Smooth muscle cell (in vitro differentiated cells): Measurements from ENCODE around the gene OSGIN1. TPM values are rescaled to one million over a fixed set of nuclear protein-coding genes. Genes with fewer than 3 reads are reported as not detected.

Source experiments
- DNase-seq: peaks from one replicate; lab custom pipeline; 2025; ENCODE audit not compliant: unreplicated experiment; lab: John Stamatoyannopoulos, UW
- H2AFZ ChIP-seq: fragments of 200-600 bp; sonication (generic); 2 replicates; pipeline ENCODE4 v1.6.0; 2016; ENCODE audit warnings: antibody characterized with exemption, low read depth, mild to moderate bottlenecking
- H3F3A ChIP-seq: fragments of 200-600 bp; sonication (generic); 2 replicates; pipeline ENCODE4 v1.6.0; 2017; ENCODE audit warnings: antibody characterized with exemption, low read depth
- H3K27ac ChIP-seq: fragments of 200-600 bp; sonication (generic); 2 replicates; pipeline ENCODE4 v1.5.1; 2016; ENCODE audit warnings: low read depth, mild to moderate bottlenecking
- H3K27me3 ChIP-seq: fragments of 200-600 bp; sonication (generic); 2 replicates; pipeline ENCODE4 v1.6.1; 2016; ENCODE audit warnings: low read depth, mild to moderate bottlenecking
- H3K36me3 ChIP-seq: fragments of 200-600 bp; sonication (generic); 2 replicates; pipeline ENCODE4 v1.5.1; 2016; ENCODE audit warnings: low read depth
- H3K4me1 ChIP-seq: fragments of 200-600 bp; sonication (generic); 2 replicates; pipeline ENCODE4 v1.5.1; 2016; ENCODE audit warnings: low read depth
- H3K4me2 ChIP-seq: fragments of 200-600 bp; sonication (generic); 2 replicates; pipeline ENCODE4 v1.6.0; 2016; ENCODE audit warnings: mild to moderate bottlenecking
- H3K4me3 ChIP-seq: fragments of 200-600 bp; sonication (generic); 2 replicates; pipeline ENCODE4 v1.5.1; 2016; ENCODE audit warnings: mild to moderate bottlenecking
- H3K79me2 ChIP-seq: fragments of 200-600 bp; sonication (generic); 2 replicates; pipeline ENCODE4 v1.6.0; 2016; ENCODE audit warnings: low read depth, mild to moderate bottlenecking
- H3K9ac ChIP-seq: fragments of 200-600 bp; sonication (generic); 2 replicates; pipeline ENCODE4 v1.6.0; 2016; ENCODE audit warnings: low read depth
- H3K9me3 ChIP-seq: fragments of 200-600 bp; sonication (generic); replicated peaks from 2 replicates; pipeline ENCODE4 v1.5.1; 2016; ENCODE audit warnings: low read depth
- H4K20me1 ChIP-seq: fragments of 200-600 bp; sonication (generic); 2 replicates; pipeline ENCODE4 v1.6.0; 2016; ENCODE audit warnings: low read depth
- CTCF ChIP-seq: fragments of 200-600 bp; sonication (generic); IDR thresholded peaks from 2 replicates; pipeline ENCODE4 v1.5.1; 2017; ENCODE audit warnings: borderline replicate concordance, mild to moderate bottlenecking, antibody characterized with exemption; ENCODE audit not compliant: insufficient read depth, poor library complexity, severe bottlenecking
- WGBS: methylation state at CpG from one replicate; pipeline ENCODE4 v1.1.7; 2016; ENCODE audit warnings: low lambda C conversion rate; 5-methylcytosine and 5-hydroxymethylcytosine counted together
- polyA plus RNA-seq: library from polyadenylated mRNA; unstranded; fragments of >200 nt; fragmentation: Nextera tagmentation; extraction: Ambion mirVana; gene quantifications from 2 replicates; pipeline ENCODE4 v1.2.1, GENCODE V29; 2016
- total RNA-seq: library from RNA; depleted of rRNA; stranded (reverse); fragments of >200 nt; gene quantifications from 2 replicates; pipeline ENCODE4 v1.2.3, GENCODE V29; 2014

OSGIN1 gene
- total and polyA plus RNA-seq, 2 experiments from 2014 or later = 8.9 to 12.4 TPM

GRCh38 chr16:83974475-83974874, 21.4 kb downstream of the OSGIN1 start:
- Histone ChIP-seq H3K9me3 (no peaks in the 10 kb centered on the region), H3K36me3 (no peaks in the 10 kb centered on the region), H3K79me2 (no peaks in the 10 kb centered on the region), H3K27ac (no peak overlapping the region), H2AFZ (no peak overlapping the region), H3K4me1 (no peaks in the 10 kb centered on the region), H3K9ac (no peak overlapping the region), H3K4me3 (no peak overlapping the region), H3F3A (no peaks in the 10 kb centered on the region), H3K27me3 (peaks cover 4% of the 10 kb centered on the region), H3K4me2 (no peak overlapping the region), H4K20me1 (no peaks in the 10 kb centered on the region)
- 77% methylated on average over 7 of the region's 7 CpGs for WGBS
- no peak for TF ChIP-seq CTCF
- no peak for DNase-seq

DNA sequence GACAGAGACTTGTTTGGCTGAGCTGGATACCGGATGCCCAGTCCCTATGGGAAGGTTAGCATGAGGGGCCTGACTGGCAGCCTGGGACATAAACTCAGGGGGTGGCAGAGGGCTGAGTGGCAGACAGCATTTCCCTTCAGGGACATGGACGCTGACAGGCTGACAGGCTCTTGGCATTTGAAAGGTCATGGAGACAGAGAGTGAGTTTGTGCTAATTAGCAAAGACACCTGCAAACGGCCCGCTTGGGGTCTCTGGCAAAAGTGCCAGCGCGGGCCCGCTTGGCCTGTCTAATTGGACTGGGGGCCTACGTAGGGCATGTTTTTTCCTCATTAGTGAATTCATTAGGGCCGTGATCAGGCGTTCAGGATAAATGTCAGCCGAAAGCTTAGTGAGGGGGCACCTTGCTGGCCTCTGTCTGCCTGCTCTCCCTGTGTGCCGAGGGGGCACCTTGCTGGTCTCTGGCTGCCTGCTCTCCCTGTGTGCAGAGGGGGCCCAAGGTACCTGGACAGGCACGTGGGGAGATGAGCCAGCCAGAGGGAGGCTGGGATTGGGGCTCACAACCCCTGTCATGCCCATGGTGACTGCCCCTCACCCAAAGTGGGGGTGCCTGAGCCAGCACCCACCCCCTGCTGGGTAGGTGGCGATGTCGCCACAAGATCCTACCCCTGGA, 22.7 kb downstream of the OSGIN1 start:
- no peaks in the 10 kb centered on the region for H3K27me3 ChIP-seq
- no peak overlapping the region for H3K27ac ChIP-seq
- no peaks in the 10 kb centered on the region for H3F3A ChIP-seq
- 92% methylated on average over 15 of the region's 15 CpGs for WGBS
- no peak overlapping the region for H3K9ac ChIP-seq
- no peaks in the 10 kb centered on the region for H3K36me3 ChIP-seq
- no peak for DNase-seq
- H2AFZ ChIP-seq = no peak overlapping the region
- H3K79me2 ChIP-seq = no peaks in the 10 kb centered on the region
- H3K9me3 ChIP-seq = no peaks in the 10 kb centered on the region
- H3K4me1 ChIP-seq = no peaks in the 10 kb centered on the region
- no peak overlapping the region for H3K4me3 ChIP-seq
- H4K20me1 ChIP-seq = no peaks in the 10 kb centered on the region
- no peak overlapping the region for H3K4me2 ChIP-seq
- no peak for TF ChIP-seq CTCF

GRCh38 chr16:83977056-83977815, 24.2 kb downstream of the OSGIN1 start:
- no peaks in the 10 kb centered on the region for H3K9me3 ChIP-seq
- H3K79me2 ChIP-seq = no peaks in the 10 kb centered on the region
- no peak overlapping the region for H2AFZ ChIP-seq
- no peak overlapping the region for H3K4me2 ChIP-seq
- H3K9ac ChIP-seq = no peak overlapping the region
- H3F3A ChIP-seq = no peaks in the 10 kb centered on the region
- DNase-seq = no peak
- no peaks in the 10 kb centered on the region for H3K4me1 ChIP-seq
- WGBS = 74% methylated on average over 6 of the region's 6 CpGs
- TF ChIP-seq CTCF = no peak
- no peak overlapping the region for H3K4me3 ChIP-seq
- H3K36me3 ChIP-seq = no peaks in the 10 kb centered on the region
- H3K27ac ChIP-seq = no peak overlapping the region
- H3K27me3 ChIP-seq = no peaks in the 10 kb centered on the region
- no peaks in the 10 kb centered on the region for H4K20me1 ChIP-seq
